Activated T-helper 17 cell treated with anti-CD3 and anti-CD28 coated beads, Interleukin-2, amount 50 U/mL, for 72 hours (primary cell): Measurements from ENCODE around the gene TMEM94. TPM values are rescaled to one million over a fixed set of nuclear protein-coding genes. Genes with fewer than 3 reads are reported as not detected.
"Not testable (repeated sequence)": the region's sequence is repeated elsewhere in the genome, so short reads cannot be mapped to it uniquely, and the experiment has no call there.

Experiments used
- ATAC-seq: fragments of 150-1000 bp; cut with Tn5 transposase; replicated peaks from 2 replicates; pipeline ENCODE4 v1.10.0; 2021; ENCODE audit warnings: mild to moderate bottlenecking, moderate library complexity
- H3K27ac Mint-ChIP-seq: one replicate; pipeline ENCODE4 v1.8.0; 2022; ENCODE audit warnings: mixed read lengths
- H3K27me3 Mint-ChIP-seq: one replicate; pipeline ENCODE4 v1.8.0; 2022; ENCODE audit warnings: mixed read lengths
- H3K36me3 Mint-ChIP-seq: one replicate; pipeline ENCODE4 v1.8.0; 2022; ENCODE audit warnings: low read depth, mild to moderate bottlenecking, mixed read lengths
- H3K4me1 Mint-ChIP-seq: one replicate; pipeline ENCODE4 v1.8.0; 2022; ENCODE audit warnings: mixed read lengths
- H3K4me3 Mint-ChIP-seq: one replicate; pipeline ENCODE4 v1.8.0; 2022; ENCODE audit warnings: mild to moderate bottlenecking, mixed read lengths
- H3K9me3 Mint-ChIP-seq: one replicate; pipeline ENCODE4 v1.8.0; 2022; ENCODE audit warnings: mixed read lengths
- total RNA-seq, 2 donors: library from RNA; stranded (reverse); gene quantifications; one replicate each; pipeline ENCODE4 v1.2.3, GENCODE V29; 2022

TMEM94 gene
- total RNA-seq, 2 donors from 2014 or later, result 76.5 to 79.8 TPM

- peaks cover 13% of the 10 kb centered on the region for H3K36me3 Mint-ChIP-seq
- H3K27ac Mint-ChIP-seq, result no peak overlapping the region
- peaks cover 13% of the 10 kb centered on the region for H3K4me1 Mint-ChIP-seq
- H3K9me3 Mint-ChIP-seq, result no peaks in the 10 kb centered on the region
- H3K27me3 Mint-ChIP-seq, result no peaks in the 10 kb centered on the region
- no peak for ATAC-seq
- peak overlapping the region; percentile 10 for H3K4me3 Mint-ChIP-seq
These were observed 57.2 kb downstream of the TMEM94 start for GRCh38 chr17:75513641-75514000.

GRCh38 chr17:75514299-75514918 is 58.0 kb downstream of the TMEM94 start:
- Mint-ChIP-seq H3K4me1 (peaks cover 15% of the 10 kb centered on the region), H3K4me3 (peak overlapping the region; percentile 10), H3K9me3 (no peaks in the 10 kb centered on the region), H3K27ac (no peak overlapping the region), H3K27me3 (no peaks in the 10 kb centered on the region), H3K36me3 (peaks cover 21% of the 10 kb centered on the region)
- ATAC-seq, result no peak

GRCh38 chr17:75514919-75515495 is 58.6 kb downstream of the TMEM94 start:
- peaks cover 15% of the 10 kb centered on the region for H3K4me1 Mint-ChIP-seq
- H3K4me3 Mint-ChIP-seq, result peak overlapping the region; percentile 68
- H3K27ac Mint-ChIP-seq, result no peak overlapping the region
- ATAC-seq, result peak; percentile 0
- H3K9me3 Mint-ChIP-seq, result no peaks in the 10 kb centered on the region
- peaks cover 27% of the 10 kb centered on the region for H3K36me3 Mint-ChIP-seq
- no peaks in the 10 kb centered on the region for H3K27me3 Mint-ChIP-seq

- Mint-ChIP-seq H3K4me3 (peak within 1 kb of the TSS; percentile 68), H3K4me1 (peaks cover 15% of the 10 kb centered on the region), H3K9me3 (no peaks in the 10 kb centered on the region), H3K27me3 (no peaks in the 10 kb centered on the region), H3K27ac (no peak within 1 kb of the TSS), H3K36me3 (peaks cover 30% of the 10 kb centered on the region)
- ATAC-seq, result peak; percentile 57
These were observed 59.2 kb downstream of the TMEM94 start, which contains the start of gene CASKIN2 for GRCh38 chr17:75515496-75516254. Gene CASKIN2 (minus strand): TSS chr17:75515537. CDS start chr17:75513804, 1,733 bp downstream.

GRCh38 chr17:75516255-75516618 is 59.8 kb downstream of the TMEM94 start, which contains the start of gene TSEN54:
Gene TSEN54 (plus strand): TSS chr17:75516528. CDS start chr17:75516561, 33 bp downstream.
- peaks cover 36% of the 10 kb centered on the region for H3K36me3 Mint-ChIP-seq

GRCh38 chr17:75516619-75517296 is 60.3 kb downstream of the TMEM94 start:
- H3K36me3 Mint-ChIP-seq, result peaks cover 38% of the 10 kb centered on the region
- peak overlapping the region; percentile 15 for H3K27ac Mint-ChIP-seq
- ATAC-seq, result peak; percentile 21

More at GRCh38 chr17:75516255-75516618, 59.8 kb downstream of the TMEM94 start, which contains the start of gene TSEN54:
- H3K4me1 Mint-ChIP-seq, result peaks cover 15% of the 10 kb centered on the region
- H3K27me3 Mint-ChIP-seq, result no peaks in the 10 kb centered on the region
- peak; percentile 93 for ATAC-seq
- peak within 1 kb of the TSS; percentile 68 for H3K4me3 Mint-ChIP-seq
- H3K9me3 Mint-ChIP-seq, result no peaks in the 10 kb centered on the region
- H3K27ac Mint-ChIP-seq, result peak within 1 kb of the TSS; percentile 15

GRCh38 chr17:75517297-75517865 is 60.9 kb downstream of the TMEM94 start:
- Mint-ChIP-seq H3K27ac (peak overlapping the region; percentile 15), H3K36me3 (peaks cover 43% of the 10 kb centered on the region), H3K27me3 (no peaks in the 10 kb centered on the region), H3K4me3 (peak overlapping the region; percentile 68), H3K4me1 (peaks cover 15% of the 10 kb centered on the region), H3K9me3 (no peaks in the 10 kb centered on the region)
- ATAC-seq, result no peak

More at GRCh38 chr17:75516619-75517296, 60.3 kb downstream of the TMEM94 start:
- Mint-ChIP-seq H3K4me3 (peak overlapping the region; percentile 68), H3K4me1 (peaks cover 15% of the 10 kb centered on the region), H3K9me3 (no peaks in the 10 kb centered on the region), H3K27me3 (no peaks in the 10 kb centered on the region)

GRCh38 chr17:75518201-75518600 is 61.8 kb downstream of the TMEM94 start:
- Mint-ChIP-seq H3K27ac (peak overlapping the region; percentile 15), H3K27me3 (no peaks in the 10 kb centered on the region), H3K4me3 (peak overlapping the region; percentile 68), H3K9me3 (no peaks in the 10 kb centered on the region), H3K4me1 (peaks cover 15% of the 10 kb centered on the region), H3K36me3 (peaks cover 51% of the 10 kb centered on the region)
- no peak for ATAC-seq

GRCh38 chr17:75518983-75519537 is 62.6 kb downstream of the TMEM94 start:
- Mint-ChIP-seq H3K36me3 (peaks cover 52% of the 10 kb centered on the region), H3K9me3 (no peaks in the 10 kb centered on the region), H3K27me3 (no peaks in the 10 kb centered on the region), H3K4me1 (peaks cover 15% of the 10 kb centered on the region), H3K4me3 (peak overlapping the region; percentile 68), H3K27ac (no peak overlapping the region)
- ATAC-seq, result no peak

- H3K36me3 Mint-ChIP-seq, result peaks cover 52% of the 10 kb centered on the region
These were observed 64.0 kb downstream of the TMEM94 start for GRCh38 chr17:75520413-75520812.

GRCh38 chr17:75521290-75521689 is 64.9 kb downstream of the TMEM94 start:
- ATAC-seq, result no peak
- no peaks in the 10 kb centered on the region for H3K9me3 Mint-ChIP-seq
- no peak overlapping the region for H3K4me3 Mint-ChIP-seq
- peaks cover 15% of the 10 kb centered on the region for H3K4me1 Mint-ChIP-seq
- H3K27me3 Mint-ChIP-seq, result no peaks in the 10 kb centered on the region
- H3K27ac Mint-ChIP-seq, result no peak overlapping the region
- H3K36me3 Mint-ChIP-seq, result peaks cover 52% of the 10 kb centered on the region

More at GRCh38 chr17:75520413-75520812, 64.0 kb downstream of the TMEM94 start:
- H3K9me3 Mint-ChIP-seq, H3K27me3 Mint-ChIP-seq, H3K27ac Mint-ChIP-seq, ATAC-seq, H3K4me3 Mint-ChIP-seq: not testable (repeated sequence)
- H3K4me1 Mint-ChIP-seq, result peaks cover 15% of the 10 kb centered on the region

GRCh38 chr17:75521951-75522727 is 65.7 kb downstream of the TMEM94 start:
- H3K4me3 Mint-ChIP-seq, result no peak overlapping the region
- H3K9me3 Mint-ChIP-seq, result no peaks in the 10 kb centered on the region
- peaks cover 15% of the 10 kb centered on the region for H3K4me1 Mint-ChIP-seq
- H3K27ac Mint-ChIP-seq, result peak overlapping the region; percentile 15
- H3K36me3 Mint-ChIP-seq, result peaks cover 52% of the 10 kb centered on the region
- ATAC-seq, result no peak
- no peaks in the 10 kb centered on the region for H3K27me3 Mint-ChIP-seq

GRCh38 chr17:75523647-75524046 is 67.2 kb downstream of the TMEM94 start:
- Mint-ChIP-seq H3K27me3 (no peaks in the 10 kb centered on the region), H3K4me1 (peaks cover 2% of the 10 kb centered on the region), H3K9me3 (no peaks in the 10 kb centered on the region), H3K36me3 (peaks cover 39% of the 10 kb centered on the region), H3K27ac (no peak overlapping the region), H3K4me3 (no peak overlapping the region)
- no peak for ATAC-seq
